ENCODE results near the gene PACSIN3.
A peak's percentile ranks its signal among the peaks of the same experiment; 100 is the strongest.
"Not testable (repeated sequence)": the region's sequence is repeated elsewhere in the genome, so short reads cannot be mapped to it uniquely, and the experiment has no call there.

Gene PACSIN3

DNA sequence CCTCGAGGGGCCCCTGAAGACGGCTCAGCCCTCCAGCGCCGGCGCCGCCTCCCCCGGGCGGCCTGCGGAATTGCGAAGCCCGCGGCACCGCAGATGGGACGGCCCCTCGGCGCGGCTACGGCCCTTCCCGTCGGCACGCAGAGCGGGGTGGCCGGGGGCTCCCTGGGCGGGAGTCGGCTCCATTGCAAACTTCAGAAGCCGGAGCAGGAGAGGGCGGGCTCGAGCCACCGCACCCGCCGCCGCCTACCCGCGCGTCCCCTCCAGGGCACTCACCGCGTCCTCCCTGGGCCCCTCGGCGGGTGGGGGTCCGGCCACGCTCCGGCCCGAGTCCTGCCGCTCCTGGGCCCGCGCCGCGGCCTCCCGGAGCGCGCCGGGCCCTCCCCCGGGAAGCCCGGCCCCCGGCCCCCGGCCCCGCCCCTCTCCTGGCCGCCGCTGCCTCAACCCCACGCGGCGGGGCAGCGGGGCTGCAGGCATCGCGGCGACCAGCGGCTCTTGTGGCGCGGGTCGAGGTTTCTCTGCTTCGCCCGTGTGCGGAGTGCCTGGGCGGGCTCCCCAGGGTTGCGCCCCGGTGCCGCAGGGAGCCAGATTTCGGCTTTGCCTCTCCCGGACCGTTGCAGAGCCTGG is at the start of gene PACSIN3:
PACSIN3 (minus strand) TSS at position 359 of the 624 bp plus-strand sequence. CDS start 3,707 bp downstream, outside the sequence.
- peak; percentile 78 for DNase-seq (ENCODE audit: low spot score)

DNA sequence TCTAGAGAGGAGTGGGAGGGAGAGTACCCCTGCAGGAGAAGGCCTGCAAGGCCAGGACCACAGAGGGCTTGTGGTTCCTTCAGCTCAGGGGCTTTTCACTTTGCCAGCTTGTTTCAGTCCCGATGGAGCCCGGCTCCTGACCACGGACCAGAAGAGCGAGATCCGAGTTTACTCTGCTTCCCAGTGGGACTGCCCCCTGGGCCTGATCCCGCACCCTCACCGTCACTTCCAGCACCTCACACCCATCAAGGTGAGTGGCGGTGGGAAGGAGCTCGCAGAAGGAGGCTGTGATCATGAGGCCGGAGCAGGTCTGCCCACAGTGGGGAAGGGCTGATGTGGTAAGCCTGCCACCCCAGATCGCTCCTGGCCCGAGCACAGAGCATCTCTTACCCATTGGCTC is 48.9 kb upstream of the PACSIN3 start:
- peak; percentile 0 for DNase-seq (ENCODE audit: low spot score)

DNA sequence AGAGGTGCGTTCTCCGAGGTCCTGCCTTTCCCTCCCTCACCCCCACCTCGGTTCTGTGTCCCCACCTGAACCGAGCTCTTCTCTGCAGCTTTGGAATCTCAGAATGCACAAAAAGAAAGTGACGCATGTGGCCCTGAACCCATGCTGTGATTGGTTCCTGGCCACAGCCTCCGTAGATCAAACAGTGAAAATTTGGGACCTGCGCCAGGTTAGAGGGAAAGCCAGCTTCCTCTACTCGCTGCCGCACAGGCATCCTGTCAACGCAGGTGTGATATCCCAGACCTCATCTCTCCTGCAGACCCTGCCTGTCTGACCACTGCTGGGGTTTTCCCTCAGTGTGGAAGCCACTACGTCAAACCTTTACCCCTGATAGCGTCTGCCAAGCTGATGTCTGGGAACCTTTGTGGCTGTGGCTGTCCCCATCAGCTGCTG is 48.5 kb upstream of the PACSIN3 start:
- no peak for DNase-seq (ENCODE audit: low spot score)

- DNase-seq (ENCODE audit: low spot score) = peak; percentile 75
These were observed 47.9 kb upstream of the PACSIN3 start for GRCh38 chr11:47233989-47234668.

GRCh38 chr11:47233051-47233450 is 46.8 kb upstream of the PACSIN3 start:
- no peak for DNase-seq (ENCODE audit: low spot score)

- DNase-seq (ENCODE audit: low spot score) = no peak
These were observed 42.9 kb upstream of the PACSIN3 start for GRCh38 chr11:47229161-47229560.

GRCh38 chr11:47225552-47226400 is 39.5 kb upstream of the PACSIN3 start:
- no peak for DNase-seq (ENCODE audit: low spot score)

DNA sequence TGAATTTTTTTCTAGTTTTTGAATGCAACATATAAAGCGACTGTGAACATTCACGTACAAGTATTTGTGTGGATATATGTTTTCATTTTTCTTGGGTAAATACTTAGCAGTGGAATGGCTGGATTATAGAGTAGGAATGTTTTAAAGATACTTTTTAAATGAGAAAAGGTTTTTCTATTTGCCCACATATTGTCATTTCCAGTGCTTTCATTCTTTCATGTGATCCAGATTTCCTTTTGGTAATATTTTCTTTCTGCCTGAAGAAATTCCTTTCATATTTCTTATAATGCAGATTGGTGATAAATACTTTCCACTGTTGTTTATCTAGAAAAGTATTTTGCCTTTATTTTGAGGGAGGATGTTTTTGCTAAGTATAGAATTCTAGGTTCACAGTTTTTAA is 36.5 kb upstream of the PACSIN3 start:
- no peak for DNase-seq (ENCODE audit: low spot score)

GRCh38 chr11:47220401-47220821 is 34.2 kb upstream of the PACSIN3 start:
- peak; percentile 39 for DNase-seq (ENCODE audit: low spot score)

- DNase-seq (ENCODE audit: low spot score) = peak; percentile 86
These were observed 30.0 kb upstream of the PACSIN3 start for GRCh38 chr11:47216121-47216798.

- DNase-seq (ENCODE audit: low spot score) = no peak
These were observed 29.2 kb upstream of the PACSIN3 start for GRCh38 chr11:47215366-47215910.

GRCh38 chr11:47213950-47214565 is 27.8 kb upstream of the PACSIN3 start:
- peak; percentile 93 for DNase-seq (ENCODE audit: low spot score)

DNA sequence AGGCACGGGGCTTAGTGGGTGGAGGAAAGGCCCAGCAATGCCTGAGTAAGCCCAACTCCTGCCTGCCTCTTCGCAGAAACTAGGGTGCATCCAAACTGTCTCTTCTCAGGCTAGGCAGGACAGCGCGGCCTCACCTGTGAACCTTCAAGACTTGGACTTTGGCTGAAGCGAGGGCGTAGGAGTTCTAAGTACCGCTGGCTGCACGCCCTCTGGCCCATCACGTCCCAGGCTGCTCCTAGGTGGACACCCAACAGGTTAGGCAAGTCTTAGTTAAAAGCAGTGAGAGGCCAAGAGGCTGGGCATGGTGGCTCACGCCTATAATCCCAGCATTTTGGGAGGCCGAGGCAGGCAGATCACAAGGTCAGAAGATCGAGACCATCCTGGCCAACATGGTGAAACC is 26.7 kb upstream of the PACSIN3 start:
- no peak for DNase-seq (ENCODE audit: low spot score)

DNA sequence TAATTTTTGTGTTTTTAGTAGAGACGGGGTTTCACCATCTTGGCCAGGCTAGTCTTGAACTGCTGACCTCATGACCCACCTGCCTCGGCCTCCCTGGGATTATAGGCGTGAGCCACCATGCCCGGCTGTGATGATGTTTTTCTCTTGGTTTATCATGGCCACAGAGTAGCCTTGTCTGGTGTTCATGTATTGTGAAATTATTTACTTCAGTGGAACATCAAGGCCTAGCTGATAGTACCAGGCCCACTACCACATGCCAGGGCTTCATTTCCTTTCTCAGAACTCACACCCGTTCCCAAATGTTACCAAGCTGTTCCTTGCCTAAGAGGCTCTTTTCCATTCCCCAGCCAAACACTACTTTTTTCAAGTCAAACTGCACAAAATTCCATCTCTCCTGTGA is 22.4 kb upstream of the PACSIN3 start:
- DNase-seq (ENCODE audit: low spot score) = no peak

DNA sequence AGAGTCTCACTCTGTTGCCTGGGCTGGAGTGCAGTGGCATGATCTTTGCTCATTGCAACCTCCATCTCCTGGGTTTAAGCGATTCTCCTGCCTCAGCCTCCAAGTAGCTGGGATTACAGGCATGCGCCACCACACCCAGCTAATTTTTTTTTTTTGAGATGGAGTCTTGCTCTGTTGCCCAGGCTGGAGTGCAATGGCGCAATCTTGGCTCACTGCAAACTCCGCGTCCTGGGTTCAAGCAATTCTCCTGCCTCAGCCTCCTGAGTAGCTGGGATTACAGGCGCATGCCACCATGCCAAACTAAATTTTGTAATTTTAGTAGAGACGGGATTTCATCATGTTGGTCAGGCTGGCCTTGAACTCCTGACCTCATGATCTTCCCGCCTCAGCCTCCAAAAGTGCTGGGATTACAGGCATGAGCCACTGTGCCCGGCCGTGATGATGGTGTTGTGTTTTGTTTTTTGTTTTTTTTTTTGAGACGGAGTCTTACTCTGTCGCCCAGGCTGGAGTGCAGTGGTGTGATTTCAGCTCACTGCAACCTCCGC is 21.8 kb upstream of the PACSIN3 start:
- DNase-seq (ENCODE audit: low spot score) = not testable (repeated sequence)

DNA sequence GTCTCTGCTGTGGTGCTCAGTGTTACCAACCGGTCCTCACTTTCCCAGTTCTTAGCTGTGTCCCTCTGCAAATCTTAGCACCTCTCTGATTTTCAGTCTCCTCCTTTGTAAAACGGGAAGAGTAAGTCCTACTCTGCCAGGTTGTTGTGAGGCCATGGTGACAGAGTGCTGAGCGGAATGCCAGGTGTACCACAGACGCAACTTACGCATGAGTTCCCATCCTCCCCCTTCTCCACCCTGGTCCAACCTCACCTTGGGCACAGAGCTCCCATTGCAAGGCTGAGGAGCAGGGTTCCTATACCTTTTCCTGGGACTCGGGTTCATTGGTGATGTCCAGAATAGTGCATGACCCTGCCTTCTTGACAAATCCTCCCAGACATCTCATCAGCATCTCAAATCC is 21.2 kb upstream of the PACSIN3 start:
- DNase-seq (ENCODE audit: low spot score) = no peak

GRCh38 chr11:47206577-47206976 is 20.3 kb upstream of the PACSIN3 start:
- DNase-seq (ENCODE audit: low spot score) = not testable (repeated sequence)

GRCh38 chr11:47204637-47204989 is 18.4 kb upstream of the PACSIN3 start:
- DNase-seq (ENCODE audit: low spot score) = peak; percentile 47

- no peak for DNase-seq (ENCODE audit: low spot score)
These were observed 16.3 kb upstream of the PACSIN3 start for GRCh38 chr11:47202576-47202975.

DNA sequence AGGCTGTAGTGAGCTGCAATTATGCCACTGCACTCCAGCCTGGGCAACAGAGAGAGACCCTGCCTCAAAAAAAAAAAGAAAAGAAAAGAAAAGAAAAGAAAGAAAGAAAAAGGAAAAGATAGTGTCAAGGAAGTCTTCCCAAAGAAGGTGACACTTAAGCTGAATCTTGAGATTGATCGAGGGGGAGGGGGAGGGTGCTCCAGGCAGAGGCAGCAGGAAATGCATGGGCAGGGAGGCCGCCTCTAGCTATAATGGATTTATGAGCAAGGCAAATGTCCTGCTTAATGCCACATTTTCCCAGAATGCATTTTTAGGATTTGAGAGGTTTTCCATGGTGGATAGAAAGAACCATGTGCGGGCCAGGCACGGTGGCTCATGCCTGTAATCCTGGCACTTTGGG is 14.8 kb upstream of the PACSIN3 start:
- DNase-seq (ENCODE audit: low spot score) = no peak

- not testable (repeated sequence) for DNase-seq (ENCODE audit: low spot score)
These were observed 11.9 kb upstream of the PACSIN3 start for GRCh38 chr11:47198161-47198560.
